Measurements from ENCODE around the gene SH2D6.

DNA sequence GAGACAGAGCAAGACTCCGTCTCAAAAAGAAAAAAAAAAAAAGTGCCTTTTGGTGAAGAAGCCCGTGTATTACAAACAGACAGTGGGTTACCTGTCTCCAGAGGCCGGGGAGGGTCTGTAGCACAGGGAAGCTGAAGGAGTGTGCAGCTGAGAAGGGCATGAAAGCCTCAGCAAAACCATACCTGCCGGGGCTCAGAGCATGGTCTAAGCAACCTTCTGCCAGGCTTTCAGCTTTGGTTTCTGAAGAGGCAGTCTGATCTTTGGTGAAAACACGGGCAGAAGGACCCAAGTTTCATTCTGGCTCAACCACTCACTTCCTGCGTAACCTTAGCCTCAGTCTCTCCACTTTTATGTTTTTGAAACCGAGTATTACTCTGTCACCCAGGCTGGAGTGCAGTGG is 21.5 kb downstream of the SH2D6 start:
- TF ChIP-seq, protein P1, sequence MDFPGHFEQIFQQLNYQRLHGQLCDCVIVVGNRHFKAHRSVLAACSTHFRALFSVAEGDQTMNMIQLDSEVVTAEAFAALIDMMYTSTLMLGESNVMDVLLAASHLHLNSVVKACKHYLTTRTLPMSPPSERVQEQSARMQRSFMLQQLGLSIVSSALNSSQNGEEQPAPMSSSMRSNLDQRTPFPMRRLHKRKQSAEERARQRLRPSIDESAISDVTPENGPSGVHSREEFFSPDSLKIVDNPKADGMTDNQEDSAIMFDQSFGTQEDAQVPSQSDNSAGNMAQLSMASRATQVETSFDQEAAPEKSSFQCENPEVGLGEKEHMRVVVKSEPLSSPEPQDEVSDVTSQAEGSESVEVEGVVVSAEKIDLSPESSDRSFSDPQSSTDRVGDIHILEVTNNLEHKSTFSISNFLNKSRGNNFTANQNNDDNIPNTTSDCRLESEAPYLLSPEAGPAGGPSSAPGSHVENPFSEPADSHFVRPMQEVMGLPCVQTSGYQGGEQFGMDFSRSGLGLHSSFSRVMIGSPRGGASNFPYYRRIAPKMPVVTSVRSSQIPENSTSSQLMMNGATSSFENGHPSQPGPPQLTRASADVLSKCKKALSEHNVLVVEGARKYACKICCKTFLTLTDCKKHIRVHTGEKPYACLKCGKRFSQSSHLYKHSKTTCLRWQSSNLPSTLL (IDR thresholded peaks at IDR 0.05): no peak
- TF ChIP-seq POLR2A (conservative IDR thresholded peaks at IDR 0.05) (no peak), HDGF (IDR thresholded peaks at IDR 0.05) (no peak), GABPA (tag; conservative IDR thresholded peaks at IDR 0.05; ENCODE audit: low read depth) (no peak), CCNT2 (IDR thresholded peaks at IDR 0.05; ENCODE audit: borderline replicate concordance, extremely low read depth, insufficient read length, low read depth, low read length) (no peak), SOX6 (IDR thresholded peaks at IDR 0.05) (no peak), PCBP2 (IDR thresholded peaks at IDR 0.05; ENCODE audit: low read depth, low read length, poor library complexity, severe bottlenecking) (no peak), SMARCA4 (IDR thresholded peaks at IDR 0.05) (no peak), FOXK2 (conservative IDR thresholded peaks at IDR 0.05 in 1 of 2, IDR thresholded peaks at IDR 0.05 in 1 of 2; ENCODE audit: low read depth in 2 of 2) (no peak)
- TF ChIP-seq, protein P2, sequence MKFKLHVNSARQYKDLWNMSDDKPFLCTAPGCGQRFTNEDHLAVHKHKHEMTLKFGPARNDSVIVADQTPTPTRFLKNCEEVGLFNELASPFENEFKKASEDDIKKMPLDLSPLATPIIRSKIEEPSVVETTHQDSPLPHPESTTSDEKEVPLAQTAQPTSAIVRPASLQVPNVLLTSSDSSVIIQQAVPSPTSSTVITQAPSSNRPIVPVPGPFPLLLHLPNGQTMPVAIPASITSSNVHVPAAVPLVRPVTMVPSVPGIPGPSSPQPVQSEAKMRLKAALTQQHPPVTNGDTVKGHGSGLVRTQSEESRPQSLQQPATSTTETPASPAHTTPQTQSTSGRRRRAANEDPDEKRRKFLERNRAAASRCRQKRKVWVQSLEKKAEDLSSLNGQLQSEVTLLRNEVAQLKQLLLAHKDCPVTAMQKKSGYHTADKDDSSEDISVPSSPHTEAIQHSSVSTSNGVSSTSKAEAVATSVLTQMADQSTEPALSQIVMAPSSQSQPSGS (CRISPR knock-in tag; IDR thresholded peaks at IDR 0.05): no peak
- TF ChIP-seq, protein P3, sequence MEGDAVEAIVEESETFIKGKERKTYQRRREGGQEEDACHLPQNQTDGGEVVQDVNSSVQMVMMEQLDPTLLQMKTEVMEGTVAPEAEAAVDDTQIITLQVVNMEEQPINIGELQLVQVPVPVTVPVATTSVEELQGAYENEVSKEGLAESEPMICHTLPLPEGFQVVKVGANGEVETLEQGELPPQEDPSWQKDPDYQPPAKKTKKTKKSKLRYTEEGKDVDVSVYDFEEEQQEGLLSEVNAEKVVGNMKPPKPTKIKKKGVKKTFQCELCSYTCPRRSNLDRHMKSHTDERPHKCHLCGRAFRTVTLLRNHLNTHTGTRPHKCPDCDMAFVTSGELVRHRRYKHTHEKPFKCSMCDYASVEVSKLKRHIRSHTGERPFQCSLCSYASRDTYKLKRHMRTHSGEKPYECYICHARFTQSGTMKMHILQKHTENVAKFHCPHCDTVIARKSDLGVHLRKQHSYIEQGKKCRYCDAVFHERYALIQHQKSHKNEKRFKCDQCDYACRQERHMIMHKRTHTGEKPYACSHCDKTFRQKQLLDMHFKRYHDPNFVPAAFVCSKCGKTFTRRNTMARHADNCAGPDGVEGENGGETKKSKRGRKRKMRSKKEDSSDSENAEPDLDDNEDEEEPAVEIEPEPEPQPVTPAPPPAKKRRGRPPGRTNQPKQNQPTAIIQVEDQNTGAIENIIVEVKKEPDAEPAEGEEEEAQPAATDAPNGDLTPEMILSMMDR (IDR thresholded peaks at IDR 0.05 in 2 of 3, conservative IDR thresholded peaks at IDR 0.05 in 1 of 3; ENCODE audit: insufficient read depth in 2 of 3, low read depth in 1 of 3, low read length in 3 of 3): no peak

All from K562 (cell line).